ENCODE measurements around the gene VARS2. TPM values are rescaled to one million over a fixed set of nuclear protein-coding genes. Genes with fewer than 3 reads are reported as not detected.

Gene VARS2
- total RNA-seq, 2 experiments from 2014 or later: 80.1 to 88.6 TPM

- ChIA-PET CTCF (interaction anchor here (0.9 to 1.8 kb wide), 6 partner anchors 17 to 204 kb away, joined by 3 to 4 read pairs (median 3); no protein-coding TSS in a partner anchor), POLR2A (interaction anchor here (1.6 kb wide), 1 partner anchor 54 kb away, joined by 5 read pairs; no protein-coding TSS in a partner anchor)
Observed at GRCh38 chr6:30882759-30883684, 31.0 kb upstream of the VARS2 start.

- CTCF ChIA-PET: interaction anchor here (0.8 to 1.5 kb wide), 4 partner anchors 31 to 211 kb away, joined by 3 to 6 read pairs (median 4); partner anchors contain the start of gene DHX16
- POLR2A ChIA-PET: interaction anchor here (0.5 to 1.6 kb wide), 2 partner anchors 20 to 55 kb away, joined by 5 to 9 read pairs; no protein-coding TSS in a partner anchor
Observed at GRCh38 chr6:30883685-30884520, 30.1 kb upstream of the VARS2 start, which contains the start of gene DDR1. TSS of gene DDR1 (plus strand) at chr6:30884519. CDS start at chr6:30888730, 4,211 bp downstream.

- ChIA-PET POLR2A (interaction anchor here (0.5 to 1.6 kb wide), 3 partner anchors 19 to 149 kb away, joined by 5 to 9 read pairs (median 6); no protein-coding TSS in a partner anchor), CTCF (interaction anchor here (0.8 to 1.5 kb wide), 3 partner anchors 30 to 212 kb away, joined by 4 to 6 read pairs (median 4); partner anchors contain the start of gene DHX16)
Observed at GRCh38 chr6:30884521-30885480, 29.2 kb upstream of the VARS2 start.

- POLR2A ChIA-PET: interaction anchor here (1.0 kb wide), 1 partner anchor 149 kb away, joined by 6 read pairs; no protein-coding TSS in a partner anchor
- CTCF ChIA-PET: interaction anchor here (1.4 kb wide), 1 partner anchor 194 kb away, joined by 4 read pairs; no protein-coding TSS in a partner anchor
Observed at GRCh38 chr6:30885481-30885998, 28.5 kb upstream of the VARS2 start.

- CTCF ChIA-PET: interaction anchor here (1.0 to 1.4 kb wide), 2 partner anchors 14 to 194 kb away, joined by 3 to 4 read pairs; no protein-coding TSS in a partner anchor
Observed at GRCh38 chr6:30885999-30886896, 27.8 kb upstream of the VARS2 start.

GRCh38 chr6:30886897-30887255, 27.2 kb upstream of the VARS2 start:
- POLR2A ChIA-PET: interaction anchor here (0.6 kb wide), 1 partner anchor 172 kb away, joined by 3 read pairs; no protein-coding TSS in a partner anchor

More at GRCh38 chr6:30885999-30886896, 27.8 kb upstream of the VARS2 start:
- POLR2A ChIA-PET: interaction anchor here (0.6 kb wide), 1 partner anchor 171 kb away, joined by 3 read pairs; no protein-coding TSS in a partner anchor

GRCh38 chr6:30887901-30888815, 25.9 kb upstream of the VARS2 start:
- CTCF ChIA-PET: interaction anchor here (1.2 kb wide), 1 partner anchor 8 kb away, joined by 4 read pairs; no protein-coding TSS in a partner anchor
- POLR2A ChIA-PET: no interaction called here

More at GRCh38 chr6:30886897-30887255, 27.2 kb upstream of the VARS2 start:
- CTCF ChIA-PET: interaction anchor here (1.0 kb wide), 1 partner anchor 14 kb away, joined by 3 read pairs; no protein-coding TSS in a partner anchor

- ChIA-PET POLR2A (interaction anchor here (0.9 kb wide), 1 partner anchor 22 kb away, joined by 4 read pairs; no protein-coding TSS in a partner anchor), CTCF (interaction anchor here (0.6 to 1.2 kb wide), 2 partner anchors 9 to 174 kb away, joined by 3 to 4 read pairs; no protein-coding TSS in a partner anchor)
Observed at GRCh38 chr6:30888816-30889495, 25.1 kb upstream of the VARS2 start.

GRCh38 chr6:30889496-30889885, 24.5 kb upstream of the VARS2 start:
- ChIA-PET POLR2A (interaction anchor here (0.9 kb wide), 1 partner anchor 23 kb away, joined by 4 read pairs; no protein-coding TSS in a partner anchor), CTCF (interaction anchor here (0.6 to 1.2 kb wide), 2 partner anchors 9 to 174 kb away, joined by 3 to 4 read pairs; no protein-coding TSS in a partner anchor)

GRCh38 chr6:30889921-30890645, 24.0 kb upstream of the VARS2 start:
- ChIA-PET CTCF (no interaction called here), POLR2A (interaction anchor here (0.9 kb wide), 1 partner anchor 23 kb away, joined by 4 read pairs; no protein-coding TSS in a partner anchor)

GRCh38 chr6:30890646-30891449, 23.2 kb upstream of the VARS2 start:
- POLR2A ChIA-PET: no interaction called here

GRCh38 chr6:30891450-30891723, 22.7 kb upstream of the VARS2 start:
- ChIA-PET POLR2A (no interaction called here), CTCF (no interaction called here)

More at GRCh38 chr6:30890646-30891449, 23.2 kb upstream of the VARS2 start:
- CTCF ChIA-PET: no interaction called here

GRCh38 chr6:30891816-30892538, 22.1 kb upstream of the VARS2 start:
- CTCF ChIA-PET: no interaction called here

More at GRCh38 chr6:30891816-30892538, 22.1 kb upstream of the VARS2 start:
- POLR2A ChIA-PET: no interaction called here

Data from activated CD8-positive, alpha-beta memory T cell treated with anti-CD3 and anti-CD28 coated beads for 36 hours (primary cell).